ENCODE data around the gene CENPN. TPM values are rescaled to one million over a fixed set of nuclear protein-coding genes. Genes with fewer than 3 reads are reported as not detected.
A peak's percentile ranks its signal among the peaks of the same experiment; 100 is the strongest.

Gene CENPN
- total and polyA plus RNA-seq, 2 of the 13 experiments (the other 11 are each of a cell fraction or from before 2014, with no cell fraction given), result 29.7 to 129 TPM

- TF ChIP-seq, protein P1, sequence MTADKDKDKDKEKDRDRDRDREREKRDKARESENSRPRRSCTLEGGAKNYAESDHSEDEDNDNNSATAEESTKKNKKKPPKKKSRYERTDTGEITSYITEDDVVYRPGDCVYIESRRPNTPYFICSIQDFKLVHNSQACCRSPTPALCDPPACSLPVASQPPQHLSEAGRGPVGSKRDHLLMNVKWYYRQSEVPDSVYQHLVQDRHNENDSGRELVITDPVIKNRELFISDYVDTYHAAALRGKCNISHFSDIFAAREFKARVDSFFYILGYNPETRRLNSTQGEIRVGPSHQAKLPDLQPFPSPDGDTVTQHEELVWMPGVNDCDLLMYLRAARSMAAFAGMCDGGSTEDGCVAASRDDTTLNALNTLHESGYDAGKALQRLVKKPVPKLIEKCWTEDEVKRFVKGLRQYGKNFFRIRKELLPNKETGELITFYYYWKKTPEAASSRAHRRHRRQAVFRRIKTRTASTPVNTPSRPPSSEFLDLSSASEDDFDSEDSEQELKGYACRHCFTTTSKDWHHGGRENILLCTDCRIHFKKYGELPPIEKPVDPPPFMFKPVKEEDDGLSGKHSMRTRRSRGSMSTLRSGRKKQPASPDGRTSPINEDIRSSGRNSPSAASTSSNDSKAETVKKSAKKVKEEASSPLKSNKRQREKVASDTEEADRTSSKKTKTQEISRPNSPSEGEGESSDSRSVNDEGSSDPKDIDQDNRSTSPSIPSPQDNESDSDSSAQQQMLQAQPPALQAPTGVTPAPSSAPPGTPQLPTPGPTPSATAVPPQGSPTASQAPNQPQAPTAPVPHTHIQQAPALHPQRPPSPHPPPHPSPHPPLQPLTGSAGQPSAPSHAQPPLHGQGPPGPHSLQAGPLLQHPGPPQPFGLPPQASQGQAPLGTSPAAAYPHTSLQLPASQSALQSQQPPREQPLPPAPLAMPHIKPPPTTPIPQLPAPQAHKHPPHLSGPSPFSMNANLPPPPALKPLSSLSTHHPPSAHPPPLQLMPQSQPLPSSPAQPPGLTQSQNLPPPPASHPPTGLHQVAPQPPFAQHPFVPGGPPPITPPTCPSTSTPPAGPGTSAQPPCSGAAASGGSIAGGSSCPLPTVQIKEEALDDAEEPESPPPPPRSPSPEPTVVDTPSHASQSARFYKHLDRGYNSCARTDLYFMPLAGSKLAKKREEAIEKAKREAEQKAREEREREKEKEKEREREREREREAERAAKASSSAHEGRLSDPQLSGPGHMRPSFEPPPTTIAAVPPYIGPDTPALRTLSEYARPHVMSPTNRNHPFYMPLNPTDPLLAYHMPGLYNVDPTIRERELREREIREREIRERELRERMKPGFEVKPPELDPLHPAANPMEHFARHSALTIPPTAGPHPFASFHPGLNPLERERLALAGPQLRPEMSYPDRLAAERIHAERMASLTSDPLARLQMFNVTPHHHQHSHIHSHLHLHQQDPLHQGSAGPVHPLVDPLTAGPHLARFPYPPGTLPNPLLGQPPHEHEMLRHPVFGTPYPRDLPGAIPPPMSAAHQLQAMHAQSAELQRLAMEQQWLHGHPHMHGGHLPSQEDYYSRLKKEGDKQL (CRISPR knock-in tag; IDR thresholded peaks at IDR 0.05; ENCODE audit: low read depth), result no peak
- TF ChIP-seq, protein P2, sequence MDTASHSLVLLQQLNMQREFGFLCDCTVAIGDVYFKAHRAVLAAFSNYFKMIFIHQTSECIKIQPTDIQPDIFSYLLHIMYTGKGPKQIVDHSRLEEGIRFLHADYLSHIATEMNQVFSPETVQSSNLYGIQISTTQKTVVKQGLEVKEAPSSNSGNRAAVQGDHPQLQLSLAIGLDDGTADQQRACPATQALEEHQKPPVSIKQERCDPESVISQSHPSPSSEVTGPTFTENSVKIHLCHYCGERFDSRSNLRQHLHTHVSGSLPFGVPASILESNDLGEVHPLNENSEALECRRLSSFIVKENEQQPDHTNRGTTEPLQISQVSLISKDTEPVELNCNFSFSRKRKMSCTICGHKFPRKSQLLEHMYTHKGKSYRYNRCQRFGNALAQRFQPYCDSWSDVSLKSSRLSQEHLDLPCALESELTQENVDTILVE (CRISPR knock-in tag; IDR thresholded peaks at IDR 0.05), result 0 out of 2 replicates have a peak, but pooled peaks have one; percentile 30
- TF ChIP-seq ZBTB7B (CRISPR knock-in tag; IDR thresholded peaks at IDR 0.05) (no peak), KDM5A (IDR thresholded peaks at IDR 0.05; ENCODE audit: borderline replicate concordance, low read length) (no peak), ZNF781 (CRISPR knock-in tag; IDR thresholded peaks at IDR 0.05; ENCODE audit: borderline replicate concordance, not compliant biosample characterization) (no peak), ZNF432 (CRISPR knock-in tag; IDR thresholded peaks at IDR 0.05; ENCODE audit: borderline replicate concordance) (no peak), PRMT3 (CRISPR knock-in tag; IDR thresholded peaks at IDR 0.05; ENCODE audit: borderline replicate concordance, low read depth) (no peak), ZFX (CRISPR knock-in tag; IDR thresholded peaks at IDR 0.05; ENCODE audit: low read depth) (no peak), ATF6 (CRISPR knock-in tag; conservative IDR thresholded peaks at IDR 0.05) (no peak), POLR2A (IDR thresholded peaks at IDR 0.05; ENCODE audit: insufficient read depth in 1 of 2, low read depth in 2 of 2, low read length in 2 of 2) (no peak), SMAD1 (CRISPR knock-in tag; IDR thresholded peaks at IDR 0.05; ENCODE audit: borderline replicate concordance, low read depth) (no peak), ZNF33B (CRISPR knock-in tag; IDR thresholded peaks at IDR 0.05) (no peak), NR0B2 (CRISPR knock-in tag; IDR thresholded peaks at IDR 0.05) (no peak), CREB1 (IDR thresholded peaks at IDR 0.05) (no peak), CREB1 (CRISPR knock-in tag; IDR thresholded peaks at IDR 0.05) (peak; percentile 53; the same call in 1 of the 2 replicates), TARDBP (CRISPR knock-in tag; IDR thresholded peaks at IDR 0.05) (no peak), ZNF790 (CRISPR knock-in tag; IDR thresholded peaks at IDR 0.05; ENCODE audit: borderline replicate concordance) (no peak)
- TF ChIP-seq, protein P3, sequence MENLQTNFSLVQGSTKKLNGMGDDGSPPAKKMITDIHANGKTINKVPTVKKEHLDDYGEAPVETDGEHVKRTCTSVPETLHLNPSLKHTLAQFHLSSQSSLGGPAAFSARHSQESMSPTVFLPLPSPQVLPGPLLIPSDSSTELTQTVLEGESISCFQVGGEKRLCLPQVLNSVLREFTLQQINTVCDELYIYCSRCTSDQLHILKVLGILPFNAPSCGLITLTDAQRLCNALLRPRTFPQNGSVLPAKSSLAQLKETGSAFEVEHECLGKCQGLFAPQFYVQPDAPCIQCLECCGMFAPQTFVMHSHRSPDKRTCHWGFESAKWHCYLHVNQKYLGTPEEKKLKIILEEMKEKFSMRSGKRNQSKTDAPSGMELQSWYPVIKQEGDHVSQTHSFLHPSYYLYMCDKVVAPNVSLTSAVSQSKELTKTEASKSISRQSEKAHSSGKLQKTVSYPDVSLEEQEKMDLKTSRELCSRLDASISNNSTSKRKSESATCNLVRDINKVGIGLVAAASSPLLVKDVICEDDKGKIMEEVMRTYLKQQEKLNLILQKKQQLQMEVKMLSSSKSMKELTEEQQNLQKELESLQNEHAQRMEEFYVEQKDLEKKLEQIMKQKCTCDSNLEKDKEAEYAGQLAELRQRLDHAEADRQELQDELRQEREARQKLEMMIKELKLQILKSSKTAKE (CRISPR knock-in tag; IDR thresholded peaks at IDR 0.05; ENCODE audit: borderline replicate concordance), result no peak
These were observed 9.7 kb upstream of the CENPN start (continued) for GRCh38 chr16:80997139-80997798.

All from HepG2 (cell line).